HEK293 (cell line): ENCODE data around the gene CHRM3.

ENCODE experiments used
- CTCF ChIA-PET: fragments of 350-600 bp; formaldehyde crosslinking; extraction: SDS; loops from one replicate; lab custom pipeline; 2021; ENCODE audit warnings: antibody characterized with exemption; lab: Yijun Ruan, JAX
- POLR2A ChIA-PET: fragments of 300-600 bp; formaldehyde crosslinking; extraction: SDS; loops from one replicate; lab custom pipeline; 2020; ENCODE audit warnings: antibody characterized with exemption, inconsistent platforms; lab: Yijun Ruan, JAX
- H3K27ac ChIP-seq: fragments of 200-500 bp; sonication (Bioruptor generic); 2 replicates; pipeline ENCODE4 v1.5.1; 2014; ENCODE audit warnings: low read depth, low read length, control low read depth, inconsistent platforms; ENCODE audit errors: extremely low read depth
- H3K36me3 ChIP-seq, 2 experiments: fragments of 200-500 bp in 1 of 2; sonication (Bioruptor generic) in 1 of 2; 1 replicate in 1 of 2; 2 replicates in 1 of 2; pipeline ENCODE4 v1.5.1; 2014 to 2017; ENCODE audit warnings: inconsistent platforms in 2 of 2, low read length in 2 of 2; ENCODE audit not compliant: control insufficient read depth in 2 of 2, insufficient read depth in 1 of 2
- H3K4me1 ChIP-seq: fragments of 200-500 bp; sonication (Bioruptor generic); 2 replicates; pipeline ENCODE4 v1.5.1; 2014; ENCODE audit warnings: mild to moderate bottlenecking, low read length, inconsistent platforms; ENCODE audit not compliant: control insufficient read depth, insufficient read depth
- H3K4me3 ChIP-seq: 2 replicates; pipeline ENCODE4 v1.5.1; 2011; ENCODE audit warnings: low read depth, mild to moderate bottlenecking, control low read depth, low read length, moderate library complexity
- H3K9me3 ChIP-seq: fragments of 200-500 bp; sonication (Bioruptor generic); 2 replicates; pipeline ENCODE4 v1.5.1; 2014; ENCODE audit warnings: low read depth, low read length, inconsistent platforms; ENCODE audit not compliant: control insufficient read depth, insufficient read depth
- KLF16 ChIP-seq: fragments of 450-650 bp; formaldehyde crosslinking; IDR thresholded peaks from 2 replicates; pipeline ENCODE4 v1.5.1; 2017; ENCODE audit warnings: missing biosample characterization, missing genetic modification characterization
- PRDM1 ChIP-seq: fragments of 450-650 bp; formaldehyde crosslinking; IDR thresholded peaks from 2 replicates; pipeline ENCODE4; 2016; ENCODE audit warnings: missing biosample characterization, missing genetic modification characterization
- SCRT1 ChIP-seq: fragments of 450-650 bp; formaldehyde crosslinking; IDR thresholded peaks from 2 replicates; pipeline ENCODE4 v1.5.1; 2016; ENCODE audit warnings: missing biosample characterization, missing genetic modification characterization, borderline replicate concordance
- SCRT2 ChIP-seq: fragments of 450-650 bp; formaldehyde crosslinking; IDR thresholded peaks from 2 replicates; pipeline ENCODE4 v1.5.1; 2016; ENCODE audit warnings: missing biosample characterization, missing genetic modification characterization
- TRIM28 ChIP-seq: IDR thresholded peaks from 2 replicates; pipeline ENCODE4 v1.6.1; 2011; ENCODE audit warnings: low read length, control low read depth, borderline replicate concordance
- ZBTB20 ChIP-seq: fragments of 450-650 bp; formaldehyde crosslinking; IDR thresholded peaks from 2 replicates; pipeline ENCODE4 v1.5.1; 2016; ENCODE audit warnings: missing biosample characterization, missing genetic modification characterization
- ZNF112 ChIP-seq: fragments of 450-650 bp; formaldehyde crosslinking; IDR thresholded peaks from 2 replicates; pipeline ENCODE4 v1.5.0; 2017; ENCODE audit warnings: missing biosample characterization, missing genetic modification characterization
- ZNF184 ChIP-seq: fragments of 450-650 bp; IDR thresholded peaks from 2 replicates; pipeline ENCODE4 v1.5.1; 2018; ENCODE audit warnings: missing biosample characterization, mild to moderate bottlenecking, missing genetic modification characterization
- ZNF335 ChIP-seq: fragments of 450-650 bp; formaldehyde crosslinking; conservative IDR thresholded peaks from 2 replicates; pipeline ENCODE4 v1.5.1; 2016; ENCODE audit warnings: missing biosample characterization, missing genetic modification characterization
- ZNF350 ChIP-seq: fragments of 450-650 bp; formaldehyde crosslinking; IDR thresholded peaks from 2 replicates; pipeline ENCODE4 v1.5.0; 2017; ENCODE audit warnings: missing biosample characterization, mild to moderate bottlenecking, missing genetic modification characterization
- ZNF549 ChIP-seq: fragments of 450-650 bp; IDR thresholded peaks from 2 replicates; pipeline ENCODE4 v1.5.1; 2018; ENCODE audit warnings: missing biosample characterization, missing genetic modification characterization, mild to moderate bottlenecking, inconsistent platforms, moderate library complexity
- ZNF560 ChIP-seq: fragments of 450-650 bp; formaldehyde crosslinking; IDR thresholded peaks from 2 replicates; pipeline ENCODE4 v1.5.1; 2017; ENCODE audit warnings: missing biosample characterization, missing genetic modification characterization, borderline replicate concordance
- ZNF621 ChIP-seq: fragments of 450-650 bp; formaldehyde crosslinking; IDR thresholded peaks from 2 replicates; pipeline ENCODE4 v1.5.1; 2017; ENCODE audit warnings: missing biosample characterization, missing genetic modification characterization
- ZNF624 ChIP-seq: fragments of 450-650 bp; formaldehyde crosslinking; IDR thresholded peaks from 2 replicates; pipeline ENCODE4 v1.5.1; 2017; ENCODE audit warnings: missing biosample characterization, missing genetic modification characterization
- ZNF626 ChIP-seq: fragments of 450-650 bp; sonication (Bioruptor Pico); formaldehyde crosslinking; IDR thresholded peaks from 2 replicates; pipeline ENCODE4 v1.5.1; 2018; ENCODE audit warnings: missing biosample characterization, missing genetic modification characterization, inconsistent platforms
- ZNF768 ChIP-seq: fragments of 450-650 bp; formaldehyde crosslinking; IDR thresholded peaks from 2 replicates; pipeline ENCODE4 v1.5.1; 2018; ENCODE audit warnings: missing biosample characterization, mild to moderate bottlenecking, missing genetic modification characterization
- ZNF843 ChIP-seq: fragments of 450-650 bp; formaldehyde crosslinking; IDR thresholded peaks from 2 replicates; pipeline ENCODE4 v1.5.1; 2016; ENCODE audit warnings: missing biosample characterization, missing genetic modification characterization
- ZSCAN23 ChIP-seq: fragments of 450-650 bp; formaldehyde crosslinking; IDR thresholded peaks from 2 replicates; pipeline ENCODE4 v1.5.1; 2016; ENCODE audit warnings: missing biosample characterization, missing genetic modification characterization
- ZXDB ChIP-seq: fragments of 450-650 bp; formaldehyde crosslinking; IDR thresholded peaks from 2 replicates; pipeline ENCODE4 v1.5.1; 2016; ENCODE audit warnings: missing biosample characterization, missing genetic modification characterization
- TF ChIP-seq, protein P1 (sequence below): fragments of 450-650 bp; formaldehyde crosslinking; IDR thresholded peaks from 2 replicates; pipeline ENCODE4 v1.5.1; 2016; ENCODE audit warnings: missing biosample characterization, missing genetic modification characterization
- TF ChIP-seq, protein P2 (sequence below): fragments of 450-650 bp; formaldehyde crosslinking; IDR thresholded peaks from 2 replicates; pipeline ENCODE4; 2016; ENCODE audit warnings: missing biosample characterization, missing genetic modification characterization
- TF ChIP-seq, protein P3 (sequence below): sonication (generic); formaldehyde crosslinking; IDR thresholded peaks from 2 replicates; pipeline ENCODE4 v1.8.1; 2022; ENCODE audit warnings: mild to moderate bottlenecking, moderate library complexity, missing genetic modification reagents

The CHRM3 gene

DNA sequence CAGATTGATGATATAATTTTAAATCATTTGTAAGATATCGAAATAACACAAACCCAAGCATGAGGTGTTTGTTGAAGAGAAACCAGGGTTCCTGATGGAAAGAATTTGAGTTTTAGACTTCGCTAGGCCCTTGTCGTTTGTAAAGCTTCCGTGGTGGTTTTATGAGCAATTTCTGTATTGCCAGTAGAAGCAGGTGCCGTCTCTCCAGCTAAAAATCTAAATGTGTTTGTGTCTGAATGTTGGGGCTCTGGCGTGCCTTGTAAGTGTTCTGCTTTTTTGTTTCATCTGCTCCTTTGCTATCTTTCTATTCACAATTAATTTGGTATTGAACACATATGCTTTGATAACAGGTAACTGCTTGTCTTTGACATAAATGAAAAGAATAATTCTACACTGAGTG, 27.5 kb downstream of the CHRM3 start:
- ChIA-PET CTCF (interaction anchor here (0.5 to 1.7 kb wide), 3 partner anchors 20 to 1550 kb away, joined by 3 to 4 read pairs (median 3); no protein-coding TSS in a partner anchor), POLR2A (interaction anchor here (0.5 kb wide), 1 partner anchor 444 kb away, joined by 7 read pairs; no protein-coding TSS in a partner anchor)
- Histone ChIP-seq H3K9me3 (no peaks in the 10 kb centered on the region), H3K4me1 (no peaks in the 10 kb centered on the region), H3K36me3 (no peaks in the 10 kb centered on the region), H3K4me3 (no peak overlapping the region), H3K27ac (no peak overlapping the region)
- no peak for TF ChIP-seq PRDM1 (tag by site-specific recombination)
- no peak for TF ChIP-seq ZNF184 (tag by site-specific recombination)
- TF ChIP-seq ZNF335, result no peak
- no peak for TF ChIP-seq KLF16 (tag by site-specific recombination)
- TF ChIP-seq, protein P1, sequence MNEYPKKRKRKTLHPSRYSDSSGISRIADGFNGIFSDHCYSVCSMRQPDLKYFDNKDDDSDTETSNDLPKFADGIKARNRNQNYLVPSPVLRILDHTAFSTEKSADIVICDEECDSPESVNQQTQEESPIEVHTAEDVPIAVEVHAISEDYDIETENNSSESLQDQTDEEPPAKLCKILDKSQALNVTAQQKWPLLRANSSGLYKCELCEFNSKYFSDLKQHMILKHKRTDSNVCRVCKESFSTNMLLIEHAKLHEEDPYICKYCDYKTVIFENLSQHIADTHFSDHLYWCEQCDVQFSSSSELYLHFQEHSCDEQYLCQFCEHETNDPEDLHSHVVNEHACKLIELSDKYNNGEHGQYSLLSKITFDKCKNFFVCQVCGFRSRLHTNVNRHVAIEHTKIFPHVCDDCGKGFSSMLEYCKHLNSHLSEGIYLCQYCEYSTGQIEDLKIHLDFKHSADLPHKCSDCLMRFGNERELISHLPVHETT (tag by site-specific recombination), result no peak

DNA sequence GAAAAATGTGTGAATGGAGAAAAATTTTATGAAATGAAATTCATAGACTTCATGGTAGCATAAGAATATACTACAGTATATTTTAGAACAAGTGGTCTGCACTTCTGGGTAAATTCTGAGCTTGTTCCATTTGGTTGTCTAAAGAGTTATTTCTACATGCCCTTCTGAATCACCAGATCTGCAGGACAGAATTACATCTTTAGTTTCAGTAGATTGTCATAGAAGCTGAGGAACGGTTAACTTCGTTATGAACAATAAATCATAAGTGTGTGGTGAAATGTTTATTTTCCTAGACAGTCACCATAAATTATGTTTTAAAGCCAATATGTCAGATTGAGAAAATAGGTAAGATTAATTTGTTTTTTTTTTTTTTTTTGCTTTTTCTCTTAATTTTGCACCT, 30.9 kb downstream of the CHRM3 start:
- Histone ChIP-seq H3K4me3 (no peak overlapping the region), H3K36me3 (no peaks in the 10 kb centered on the region), H3K4me1 (peaks cover 15% of the 10 kb centered on the region), H3K27ac (no peak overlapping the region), H3K9me3 (no peaks in the 10 kb centered on the region)
- no peak for TF ChIP-seq ZNF350 (tag by site-specific recombination)
- TF ChIP-seq, protein P2, sequence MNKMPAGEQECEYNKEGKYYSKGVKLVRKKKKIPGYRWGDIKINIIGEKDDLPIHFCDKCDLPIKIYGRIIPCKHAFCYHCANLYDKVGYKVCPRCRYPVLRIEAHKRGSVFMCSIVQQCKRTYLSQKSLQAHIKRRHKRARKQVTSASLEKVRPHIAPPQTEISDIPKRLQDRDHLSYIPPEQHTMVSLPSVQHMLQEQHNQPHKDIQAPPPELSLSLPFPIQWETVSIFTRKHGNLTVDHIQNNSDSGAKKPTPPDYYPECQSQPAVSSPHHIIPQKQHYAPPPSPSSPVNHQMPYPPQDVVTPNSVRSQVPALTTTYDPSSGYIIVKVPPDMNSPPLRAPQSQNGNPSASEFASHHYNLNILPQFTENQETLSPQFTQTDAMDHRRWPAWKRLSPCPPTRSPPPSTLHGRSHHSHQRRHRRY, result no peak
- TF ChIP-seq ZNF112 (tag by site-specific recombination), result no peak
- no peak for TF ChIP-seq ZNF768
- TF ChIP-seq ZNF560 (tag by site-specific recombination), result no peak
- TF ChIP-seq ZNF621, result no peak
- TF ChIP-seq ZBTB20 (tag by site-specific recombination), result no peak
- TF ChIP-seq ZNF549 (tag by site-specific recombination), result no peak
- no peak for TF ChIP-seq ZNF626 (tag by site-specific recombination)
- TF ChIP-seq, protein P3, sequence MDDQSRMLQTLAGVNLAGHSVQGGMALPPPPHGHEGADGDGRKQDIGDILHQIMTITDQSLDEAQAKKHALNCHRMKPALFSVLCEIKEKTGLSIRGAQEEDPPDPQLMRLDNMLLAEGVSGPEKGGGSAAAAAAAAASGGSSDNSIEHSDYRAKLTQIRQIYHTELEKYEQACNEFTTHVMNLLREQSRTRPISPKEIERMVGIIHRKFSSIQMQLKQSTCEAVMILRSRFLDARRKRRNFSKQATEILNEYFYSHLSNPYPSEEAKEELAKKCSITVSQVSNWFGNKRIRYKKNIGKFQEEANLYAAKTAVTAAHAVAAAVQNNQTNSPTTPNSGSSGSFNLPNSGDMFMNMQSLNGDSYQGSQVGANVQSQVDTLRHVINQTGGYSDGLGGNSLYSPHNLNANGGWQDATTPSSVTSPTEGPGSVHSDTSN (CRISPR knock-in tag), result no peak
- TF ChIP-seq ZSCAN23 (tag by site-specific recombination), result no peak
- TF ChIP-seq ZXDB, result no peak
- TF ChIP-seq SCRT1 (tag by site-specific recombination), result no peak
- TF ChIP-seq SCRT2 (tag by site-specific recombination), result no peak
- TF ChIP-seq TRIM28, result no peak
- no peak for TF ChIP-seq ZNF624 (tag by site-specific recombination)
- TF ChIP-seq ZNF843 (tag by site-specific recombination), result no peak
- POLR2A ChIA-PET, result no interaction called here
- CTCF ChIA-PET, result no interaction called here
